ENCODE results near the gene SPACA6.

Gene SPACA6

GRCh38 chr19:51706885-51707284 is 13.8 kb downstream of the SPACA6 start:
- Histone ChIP-seq H3K27me3 (ENCODE audit: control insufficient read depth in 1 of 2, insufficient read depth in 2 of 2, low read length in 2 of 2) (no peaks in the 10 kb centered on the region), H3K9me3 (ENCODE audit: control insufficient read depth in 2 of 2, low read length in 2 of 2) (no peaks in the 10 kb centered on the region), H3K4me1 (ENCODE audit: control insufficient read depth, insufficient read depth, low read length) (peaks cover 16% of the 10 kb centered on the region), H3K4me3 (ENCODE audit: low read length in 2 of 2) (no peak overlapping the region), H3K36me3 (ENCODE audit: control insufficient read depth in 2 of 2, insufficient read depth in 2 of 2, low read length in 2 of 2) (peaks cover 6 to 8% of the 10 kb centered on the region in 2 donors), H3K9ac (ENCODE audit: low read length in 2 of 2) (no peak overlapping the region), H3K27ac (ENCODE audit: low read length) (no peak overlapping the region)

- Histone ChIP-seq H3K9ac (ENCODE audit: low read length in 2 of 2) (no peak overlapping the region), H3K27me3 (ENCODE audit: control insufficient read depth in 1 of 2, insufficient read depth in 2 of 2, low read length in 2 of 2) (peaks cover 0 to 2% of the 10 kb centered on the region in 2 donors), H3K36me3 (ENCODE audit: control insufficient read depth in 2 of 2, insufficient read depth in 2 of 2, low read length in 2 of 2) (peaks cover 6 to 8% of the 10 kb centered on the region in 2 donors), H3K4me1 (ENCODE audit: control insufficient read depth, insufficient read depth, low read length) (peaks cover 7% of the 10 kb centered on the region), H3K4me3 (ENCODE audit: low read length in 2 of 2) (no peak overlapping the region), H3K27ac (ENCODE audit: low read length) (no peak overlapping the region), H3K9me3 (ENCODE audit: control insufficient read depth in 2 of 2, low read length in 2 of 2) (no peaks in the 10 kb centered on the region)
These were observed 15.7 kb downstream of the SPACA6 start for GRCh38 chr19:51708811-51709210.

GRCh38 chr19:51709575-51709974 is 16.4 kb downstream of the SPACA6 start:
- H3K36me3 ChIP-seq (ENCODE audit: control insufficient read depth in 2 of 2, insufficient read depth in 2 of 2, low read length in 2 of 2) = peaks cover 6 to 8% of the 10 kb centered on the region in 2 donors
- H3K4me1 ChIP-seq (ENCODE audit: control insufficient read depth, insufficient read depth, low read length) = peaks cover 6% of the 10 kb centered on the region
- no peak overlapping the region for H3K4me3 ChIP-seq (ENCODE audit: low read length in 2 of 2)
- no peak overlapping the region for H3K9ac ChIP-seq (ENCODE audit: low read length in 2 of 2)
- no peak overlapping the region for H3K27ac ChIP-seq (ENCODE audit: low read length)
- H3K27me3 ChIP-seq (ENCODE audit: control insufficient read depth in 1 of 2, insufficient read depth in 2 of 2, low read length in 2 of 2) = peaks cover 0 to 2% of the 10 kb centered on the region in 2 donors
- H3K9me3 ChIP-seq (ENCODE audit: control insufficient read depth in 2 of 2, low read length in 2 of 2) = no peaks in the 10 kb centered on the region

GRCh38 chr19:51710163-51710562 is 17.0 kb downstream of the SPACA6 start:
- peaks cover 2% of the 10 kb centered on the region for H3K4me1 ChIP-seq (ENCODE audit: control insufficient read depth, insufficient read depth, low read length)
- no peak overlapping the region for H3K9ac ChIP-seq (ENCODE audit: low read length in 2 of 2)
- H3K27ac ChIP-seq (ENCODE audit: low read length) = no peak overlapping the region
- peaks cover 1 to 2% of the 10 kb centered on the region in 2 donors for H3K27me3 ChIP-seq (ENCODE audit: control insufficient read depth in 1 of 2, insufficient read depth in 2 of 2, low read length in 2 of 2)
- no peak overlapping the region for H3K4me3 ChIP-seq (ENCODE audit: low read length in 2 of 2)
- H3K36me3 ChIP-seq (ENCODE audit: control insufficient read depth in 2 of 2, insufficient read depth in 2 of 2, low read length in 2 of 2) = peaks cover 4 to 7% of the 10 kb centered on the region in 2 donors
- no peaks in the 10 kb centered on the region for H3K9me3 ChIP-seq (ENCODE audit: control insufficient read depth in 2 of 2, low read length in 2 of 2)

GRCh38 chr19:51711702-51712101 is 18.6 kb downstream of the SPACA6 start:
- H3K36me3 ChIP-seq (ENCODE audit: control insufficient read depth in 2 of 2, insufficient read depth in 2 of 2, low read length in 2 of 2) = peaks cover under 1 to 2% of the 10 kb centered on the region in 2 donors
- peaks cover 5 to 9% of the 10 kb centered on the region in 2 donors for H3K27me3 ChIP-seq (ENCODE audit: control insufficient read depth in 1 of 2, insufficient read depth in 2 of 2, low read length in 2 of 2)
- H3K27ac ChIP-seq (ENCODE audit: low read length) = no peak overlapping the region
- peaks cover 2% of the 10 kb centered on the region for H3K4me1 ChIP-seq (ENCODE audit: control insufficient read depth, insufficient read depth, low read length)
- H3K9me3 ChIP-seq (ENCODE audit: control insufficient read depth in 2 of 2, low read length in 2 of 2) = no peaks in the 10 kb centered on the region
- H3K4me3 ChIP-seq (ENCODE audit: low read length in 2 of 2) = no peak overlapping the region
- no peak overlapping the region for H3K9ac ChIP-seq (ENCODE audit: low read length in 2 of 2)

- H3K4me3 ChIP-seq (ENCODE audit: low read length in 2 of 2) = no peak overlapping the region
- no peaks in the 10 kb centered on the region for H3K9me3 ChIP-seq (ENCODE audit: control insufficient read depth in 2 of 2, low read length in 2 of 2)
- H3K9ac ChIP-seq (ENCODE audit: low read length in 2 of 2) = no peak overlapping the region
- H3K27ac ChIP-seq (ENCODE audit: low read length) = no peak overlapping the region
- H3K36me3 ChIP-seq (ENCODE audit: control insufficient read depth in 2 of 2, insufficient read depth in 2 of 2, low read length in 2 of 2) = no peaks in the 10 kb centered on the region
- no peaks in the 10 kb centered on the region for H3K4me1 ChIP-seq (ENCODE audit: control insufficient read depth, insufficient read depth, low read length)
- peaks cover 9 to 10% of the 10 kb centered on the region in 2 donors for H3K27me3 ChIP-seq (ENCODE audit: control insufficient read depth in 1 of 2, insufficient read depth in 2 of 2, low read length in 2 of 2)
These were observed 19.4 kb downstream of the SPACA6 start for GRCh38 chr19:51712461-51713081.

GRCh38 chr19:51713319-51714285 is 20.5 kb downstream of the SPACA6 start:
- Histone ChIP-seq H3K36me3 (ENCODE audit: control insufficient read depth in 2 of 2, insufficient read depth in 2 of 2, low read length in 2 of 2) (no peaks in the 10 kb centered on the region), H3K27me3 (ENCODE audit: control insufficient read depth in 1 of 2, insufficient read depth in 2 of 2, low read length in 2 of 2) (peaks cover 11 to 12% of the 10 kb centered on the region in 2 donors), H3K9me3 (ENCODE audit: control insufficient read depth in 2 of 2, low read length in 2 of 2) (no peaks in the 10 kb centered on the region), H3K4me1 (ENCODE audit: control insufficient read depth, insufficient read depth, low read length) (no peaks in the 10 kb centered on the region), H3K27ac (ENCODE audit: low read length) (no peak overlapping the region), H3K4me3 (ENCODE audit: low read length in 2 of 2) (no peak overlapping the region), H3K9ac (ENCODE audit: low read length in 2 of 2) (no peak overlapping the region)

- H3K4me1 ChIP-seq (ENCODE audit: control insufficient read depth, insufficient read depth, low read length) = peaks cover 7% of the 10 kb centered on the region
- peaks cover 21 to 22% of the 10 kb centered on the region in 2 donors for H3K27me3 ChIP-seq (ENCODE audit: control insufficient read depth in 1 of 2, insufficient read depth in 2 of 2, low read length in 2 of 2)
- H3K9ac ChIP-seq (ENCODE audit: low read length in 2 of 2) = no peak overlapping the region
- H3K4me3 ChIP-seq (ENCODE audit: low read length in 2 of 2) = no peak overlapping the region
- H3K36me3 ChIP-seq (ENCODE audit: control insufficient read depth in 2 of 2, insufficient read depth in 2 of 2, low read length in 2 of 2) = no peaks in the 10 kb centered on the region
- H3K27ac ChIP-seq (ENCODE audit: low read length) = no peak overlapping the region
- no peaks in the 10 kb centered on the region for H3K9me3 ChIP-seq (ENCODE audit: control insufficient read depth in 2 of 2, low read length in 2 of 2)
These were observed 21.7 kb downstream of the SPACA6 start for GRCh38 chr19:51714848-51715247.

- Histone ChIP-seq H3K9me3 (ENCODE audit: control insufficient read depth in 2 of 2, low read length in 2 of 2) (no peaks in the 10 kb centered on the region), H3K36me3 (ENCODE audit: control insufficient read depth in 2 of 2, insufficient read depth in 2 of 2, low read length in 2 of 2) (no peaks in the 10 kb centered on the region), H3K27ac (ENCODE audit: low read length) (no peak overlapping the region), H3K27me3 (ENCODE audit: control insufficient read depth in 1 of 2, insufficient read depth in 2 of 2, low read length in 2 of 2) (peaks cover 24 to 28% of the 10 kb centered on the region in 2 donors), H3K9ac (ENCODE audit: low read length in 2 of 2) (no peak overlapping the region), H3K4me3 (ENCODE audit: low read length in 2 of 2) (no peak overlapping the region), H3K4me1 (ENCODE audit: control insufficient read depth, insufficient read depth, low read length) (peaks cover 7% of the 10 kb centered on the region)
These were observed 22.7 kb downstream of the SPACA6 start for GRCh38 chr19:51715850-51716249.

GRCh38 chr19:51716925-51717324 is 23.8 kb downstream of the SPACA6 start:
- peaks cover 30 to 31% of the 10 kb centered on the region in 2 donors for H3K27me3 ChIP-seq (ENCODE audit: control insufficient read depth in 1 of 2, insufficient read depth in 2 of 2, low read length in 2 of 2)
- H3K9me3 ChIP-seq (ENCODE audit: control insufficient read depth in 2 of 2, low read length in 2 of 2) = no peaks in the 10 kb centered on the region
- H3K4me3 ChIP-seq (ENCODE audit: low read length in 2 of 2) = no peak overlapping the region
- peaks cover 7% of the 10 kb centered on the region for H3K4me1 ChIP-seq (ENCODE audit: control insufficient read depth, insufficient read depth, low read length)
- no peak overlapping the region for H3K9ac ChIP-seq (ENCODE audit: low read length in 2 of 2)
- H3K27ac ChIP-seq (ENCODE audit: low read length) = no peak overlapping the region
- H3K36me3 ChIP-seq (ENCODE audit: control insufficient read depth in 2 of 2, insufficient read depth in 2 of 2, low read length in 2 of 2) = no peaks in the 10 kb centered on the region
